GM13977 (cell line): ENCODE data around the gene CD9.

Experiments
- DNase-seq: peaks from one replicate; pipeline ENCODE4 v3.0.0; 2012; ENCODE audit warnings: low spot score
- in situ Hi-C: fragments of 300-500 bp; cut with MboI; formaldehyde crosslinking; loops from one replicate; pipeline ENCODE4 v1.12.0; 2022; ENCODE audit warnings: low sequenced_read_pairs, low pct_unique_long_range_greater_than_20kb, mixed read lengths, inconsistent platforms; ENCODE audit not compliant: unreplicated experiment
- TF ChIP-seq, protein P1 (sequence below): IDR thresholded peaks from 2 replicates; pipeline ENCODE4 v1.5.1; 2012; ENCODE audit warnings: mild to moderate bottlenecking, control low read depth; ENCODE audit not compliant: insufficient read depth; ENCODE audit errors: extremely low read depth, missing control alignments

Gene CD9

DNA sequence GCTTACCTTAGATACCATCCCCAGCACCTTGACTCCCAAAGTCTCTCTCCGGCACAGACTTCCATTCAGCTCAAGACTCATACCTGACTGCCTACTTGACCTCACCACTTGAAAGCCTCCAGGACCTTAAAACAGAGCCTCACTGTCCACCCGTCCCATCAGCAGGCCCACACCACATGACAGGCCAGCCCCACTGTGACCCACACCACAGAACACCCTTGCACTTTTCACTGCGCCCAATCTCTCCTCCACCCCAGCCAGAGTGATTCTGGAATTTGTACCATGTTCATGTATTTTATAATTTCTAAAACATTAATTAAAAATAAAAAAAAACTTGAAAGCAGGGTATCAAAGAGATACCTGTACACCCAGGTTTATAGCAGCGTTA is 82.2 kb downstream of the CD9 start:
- no peak for DNase-seq
- TF ChIP-seq, protein P1, sequence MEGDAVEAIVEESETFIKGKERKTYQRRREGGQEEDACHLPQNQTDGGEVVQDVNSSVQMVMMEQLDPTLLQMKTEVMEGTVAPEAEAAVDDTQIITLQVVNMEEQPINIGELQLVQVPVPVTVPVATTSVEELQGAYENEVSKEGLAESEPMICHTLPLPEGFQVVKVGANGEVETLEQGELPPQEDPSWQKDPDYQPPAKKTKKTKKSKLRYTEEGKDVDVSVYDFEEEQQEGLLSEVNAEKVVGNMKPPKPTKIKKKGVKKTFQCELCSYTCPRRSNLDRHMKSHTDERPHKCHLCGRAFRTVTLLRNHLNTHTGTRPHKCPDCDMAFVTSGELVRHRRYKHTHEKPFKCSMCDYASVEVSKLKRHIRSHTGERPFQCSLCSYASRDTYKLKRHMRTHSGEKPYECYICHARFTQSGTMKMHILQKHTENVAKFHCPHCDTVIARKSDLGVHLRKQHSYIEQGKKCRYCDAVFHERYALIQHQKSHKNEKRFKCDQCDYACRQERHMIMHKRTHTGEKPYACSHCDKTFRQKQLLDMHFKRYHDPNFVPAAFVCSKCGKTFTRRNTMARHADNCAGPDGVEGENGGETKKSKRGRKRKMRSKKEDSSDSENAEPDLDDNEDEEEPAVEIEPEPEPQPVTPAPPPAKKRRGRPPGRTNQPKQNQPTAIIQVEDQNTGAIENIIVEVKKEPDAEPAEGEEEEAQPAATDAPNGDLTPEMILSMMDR: no peak
- in situ Hi-C loops: loop anchor here (10.0 kb wide), 1 partner anchor 88 kb away; no protein-coding TSS in a partner anchor

DNA sequence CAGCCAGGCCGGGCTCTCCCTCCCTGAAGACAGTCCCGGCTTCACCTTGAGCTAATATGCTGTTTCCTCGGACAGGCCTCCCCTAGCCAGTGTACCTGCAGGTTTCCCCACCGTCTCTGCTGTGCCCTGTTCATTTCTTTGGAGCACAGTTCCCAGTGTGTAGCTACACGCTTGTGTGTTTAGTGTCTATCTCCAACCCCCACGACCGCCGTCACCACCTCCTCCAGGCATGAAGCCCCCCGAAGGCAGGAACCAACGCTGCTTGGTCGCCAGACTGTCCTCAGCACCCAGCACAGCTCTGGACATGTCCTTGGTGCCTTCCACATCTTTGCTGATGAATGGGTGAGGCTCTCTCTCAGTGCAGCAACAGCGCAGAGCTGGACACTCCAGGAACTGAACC is 84.1 kb downstream of the CD9 start:
- no peak for DNase-seq
- TF ChIP-seq, protein P1: no peak
- in situ Hi-C loops: loop anchor here (10.0 kb wide), 1 partner anchor 89 kb away; no protein-coding TSS in a partner anchor

DNA sequence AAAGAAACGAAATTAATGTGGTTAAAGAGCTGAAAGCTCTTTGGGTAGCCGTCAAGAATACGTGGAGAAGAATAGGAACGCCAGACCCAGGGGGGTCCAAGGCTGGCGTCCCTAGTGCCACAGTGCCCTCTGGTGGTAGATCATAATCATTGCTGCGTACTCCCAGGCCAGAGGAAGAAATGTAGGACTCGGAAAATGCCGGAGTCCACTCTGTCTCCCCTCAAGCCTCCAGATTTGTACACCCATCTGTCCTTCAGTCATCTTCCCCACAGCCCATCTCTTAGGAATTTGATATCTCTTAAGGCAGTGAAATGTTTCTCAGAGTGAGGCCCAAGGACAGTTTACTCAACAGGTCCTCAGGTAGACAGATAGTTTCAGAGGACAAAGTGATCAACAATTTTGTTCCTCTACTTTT is 84.9 kb downstream of the CD9 start:
- TF ChIP-seq, protein P1: peak; percentile 85
- in situ Hi-C loops: loop anchor here (5.0 to 10.0 kb wide), 2 partner anchors 90 to 208 kb away; no protein-coding TSS in a partner anchor
- DNase-seq: peak; percentile 87

DNA sequence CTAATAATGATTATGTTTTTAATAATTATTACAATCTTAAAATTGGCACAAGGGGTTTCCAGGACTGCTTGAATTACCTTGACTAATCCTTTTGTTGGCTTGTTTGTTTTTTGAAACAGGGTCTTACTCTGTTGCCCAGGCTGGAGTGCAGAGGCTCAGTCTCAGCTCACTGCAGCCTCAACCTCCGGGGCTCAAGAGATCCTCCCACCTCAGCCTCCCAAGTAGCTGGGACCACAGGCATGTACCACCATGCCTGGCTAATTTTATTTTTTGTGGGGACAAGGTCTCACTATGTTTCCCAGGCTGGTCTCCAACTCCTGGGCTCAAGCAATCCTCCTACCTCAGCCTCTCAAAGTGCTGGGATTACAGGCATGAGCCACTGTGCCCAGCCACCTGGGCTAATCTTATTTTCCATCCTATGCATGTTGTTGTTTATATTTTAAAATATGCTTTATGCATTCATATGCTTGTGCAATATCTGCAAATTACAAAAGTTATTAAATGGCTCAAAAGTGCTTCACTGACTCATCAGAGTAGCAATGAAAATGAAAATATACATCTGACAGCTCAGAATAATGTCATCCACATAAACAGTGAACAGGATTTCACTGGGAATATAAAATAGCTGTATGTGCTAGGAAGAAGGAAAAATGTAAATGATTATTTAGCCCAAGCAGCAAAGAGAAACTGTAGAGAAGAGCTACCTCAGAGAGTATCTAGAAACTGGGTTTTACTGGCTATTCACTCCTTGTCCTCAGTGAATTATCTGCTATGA is 85.5 kb downstream of the CD9 start:
- DNase-seq: no peak
- TF ChIP-seq, protein P1: no peak
- in situ Hi-C loops: loop anchor here (5.0 to 10.0 kb wide), 2 partner anchors 91 to 208 kb away; no protein-coding TSS in a partner anchor
